SH-SY5Y (cell line): ENCODE measurements around the gene COL11A1.

Experiments used
- GATA2 ChIP-seq: IDR thresholded peaks from 2 replicates; pipeline ENCODE4 v1.6.1; 2011; ENCODE audit warnings: mild to moderate bottlenecking, low read depth, low read length
- GATA3 ChIP-seq: IDR thresholded peaks from 2 replicates; pipeline ENCODE4 v1.6.1; 2011; ENCODE audit warnings: low read depth, mild to moderate bottlenecking, low read length, moderate library complexity

GRCh38 chr1:102836991-102837390 is 271.3 kb downstream of the COL11A1 start:
- no peak for TF ChIP-seq GATA2
- no peak for TF ChIP-seq GATA3
